Measurements from ENCODE around the gene JAZF1.

DNA sequence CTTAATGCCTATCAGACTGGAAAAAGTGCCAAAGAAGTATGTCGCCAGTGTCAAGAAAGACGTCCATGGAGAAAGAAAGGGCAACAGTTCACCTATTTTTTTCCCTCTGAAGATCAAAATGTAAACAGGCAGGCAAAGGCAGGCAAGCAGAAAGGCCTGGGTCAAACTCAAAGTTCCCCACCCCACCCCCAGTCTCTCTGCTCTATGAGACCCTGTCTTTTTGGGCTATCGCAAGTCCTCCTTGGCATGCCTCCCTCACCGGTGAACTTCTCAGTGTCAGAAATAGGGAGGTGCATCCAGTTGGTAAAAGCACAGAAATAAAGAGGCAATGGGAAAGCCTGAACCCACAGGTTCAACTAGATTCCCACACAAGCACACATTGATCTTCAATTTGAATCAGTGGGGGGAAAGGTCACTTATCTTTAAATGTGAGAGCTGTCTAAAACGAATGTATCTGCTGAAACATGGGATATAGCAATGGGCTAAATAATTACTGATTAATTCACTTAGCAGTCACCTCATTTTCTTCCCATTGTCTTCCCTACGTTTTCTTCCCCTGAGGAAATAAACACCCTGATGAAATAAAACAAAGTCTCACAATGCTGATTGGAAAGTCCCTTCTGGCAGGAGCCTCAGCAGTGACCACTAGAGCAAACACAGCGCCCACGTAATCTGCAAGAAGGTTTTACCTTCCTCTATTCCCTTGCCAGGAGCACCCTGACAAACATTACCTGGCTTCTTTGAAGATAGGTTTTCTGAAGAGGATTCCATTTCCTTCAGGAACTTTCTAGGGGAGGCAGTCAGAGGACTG is 31.1 kb downstream of the JAZF1 start:
- TF ChIP-seq, protein P1, sequence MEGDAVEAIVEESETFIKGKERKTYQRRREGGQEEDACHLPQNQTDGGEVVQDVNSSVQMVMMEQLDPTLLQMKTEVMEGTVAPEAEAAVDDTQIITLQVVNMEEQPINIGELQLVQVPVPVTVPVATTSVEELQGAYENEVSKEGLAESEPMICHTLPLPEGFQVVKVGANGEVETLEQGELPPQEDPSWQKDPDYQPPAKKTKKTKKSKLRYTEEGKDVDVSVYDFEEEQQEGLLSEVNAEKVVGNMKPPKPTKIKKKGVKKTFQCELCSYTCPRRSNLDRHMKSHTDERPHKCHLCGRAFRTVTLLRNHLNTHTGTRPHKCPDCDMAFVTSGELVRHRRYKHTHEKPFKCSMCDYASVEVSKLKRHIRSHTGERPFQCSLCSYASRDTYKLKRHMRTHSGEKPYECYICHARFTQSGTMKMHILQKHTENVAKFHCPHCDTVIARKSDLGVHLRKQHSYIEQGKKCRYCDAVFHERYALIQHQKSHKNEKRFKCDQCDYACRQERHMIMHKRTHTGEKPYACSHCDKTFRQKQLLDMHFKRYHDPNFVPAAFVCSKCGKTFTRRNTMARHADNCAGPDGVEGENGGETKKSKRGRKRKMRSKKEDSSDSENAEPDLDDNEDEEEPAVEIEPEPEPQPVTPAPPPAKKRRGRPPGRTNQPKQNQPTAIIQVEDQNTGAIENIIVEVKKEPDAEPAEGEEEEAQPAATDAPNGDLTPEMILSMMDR (IDR thresholded peaks at IDR 0.05), result no peak
- no peak for TF ChIP-seq POLR2A (IDR thresholded peaks at IDR 0.05)
- no peak for TF ChIP-seq POLR2AphosphoS5 (IDR thresholded peaks at IDR 0.05)
